ENCODE results near the gene RPL5. TPM values are rescaled to one million over a fixed set of nuclear protein-coding genes. Genes with fewer than 3 reads are reported as not detected.
A peak's percentile ranks its signal among the peaks of the same experiment; 100 is the strongest.

The RPL5 gene
- total RNA-seq, 1 donor from 2014 or later, result 1,364 TPM

GRCh38 chr1:92839442-92839841 lies 7.6 kb downstream of the RPL5 start:
- Mint-ChIP-seq H3K36me3 (ENCODE audit: insufficient read depth) (peaks cover 63% of the 10 kb centered on the region), H3K27ac (no peak overlapping the region), H3K27me3 (no peaks in the 10 kb centered on the region), H3K4me1 (ENCODE audit: low read depth) (peaks cover 22% of the 10 kb centered on the region), H3K9me3 (ENCODE audit: low read depth) (no peaks in the 10 kb centered on the region), H3K4me3 (ENCODE audit: low read depth) (no peak overlapping the region)
- DNase-seq (ENCODE audit: low spot score, unreplicated experiment), result no peak
- no peak for TF ChIP-seq CTCF (IDR thresholded peaks at IDR 0.05; ENCODE audit: unreplicated experiment)

DNA sequence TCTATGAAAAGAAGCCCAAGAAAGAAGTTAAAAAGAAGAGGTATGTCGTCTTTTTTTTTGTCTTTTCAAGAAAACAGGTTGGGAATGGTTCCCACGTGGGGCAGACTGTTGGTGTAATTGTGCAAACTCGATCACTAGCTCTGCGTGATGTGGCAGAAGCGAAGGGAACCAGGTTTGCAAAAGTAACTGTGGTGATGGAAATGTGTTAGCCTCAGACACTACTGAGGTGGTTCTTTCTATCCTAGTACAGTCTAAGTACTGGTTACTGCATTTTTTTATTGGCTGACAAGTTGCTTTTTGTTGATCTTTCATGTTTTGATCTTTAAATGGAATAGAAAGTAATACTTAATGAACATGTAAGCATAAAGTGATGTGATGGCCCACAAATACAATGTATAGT lies 8.8 kb downstream of the RPL5 start:
- DNase-seq (ENCODE audit: low spot score, unreplicated experiment), result no peak
- Mint-ChIP-seq H3K27me3 (no peaks in the 10 kb centered on the region), H3K4me3 (ENCODE audit: low read depth) (no peak overlapping the region), H3K9me3 (ENCODE audit: low read depth) (no peaks in the 10 kb centered on the region), H3K27ac (no peak overlapping the region), H3K36me3 (ENCODE audit: insufficient read depth) (peaks cover 56% of the 10 kb centered on the region), H3K4me1 (ENCODE audit: low read depth) (peaks cover 13% of the 10 kb centered on the region)
- TF ChIP-seq CTCF (IDR thresholded peaks at IDR 0.05; ENCODE audit: unreplicated experiment), result no peak

- TF ChIP-seq CTCF (IDR thresholded peaks at IDR 0.05; ENCODE audit: unreplicated experiment), result no peak
- H3K27ac Mint-ChIP-seq, result no peak overlapping the region
- H3K36me3 Mint-ChIP-seq (ENCODE audit: insufficient read depth), result peaks cover 51% of the 10 kb centered on the region
- DNase-seq (ENCODE audit: low spot score, unreplicated experiment), result no peak
- H3K4me1 Mint-ChIP-seq (ENCODE audit: low read depth), result peaks cover 8% of the 10 kb centered on the region
- no peak overlapping the region for H3K4me3 Mint-ChIP-seq (ENCODE audit: low read depth)
- H3K9me3 Mint-ChIP-seq (ENCODE audit: low read depth), result no peaks in the 10 kb centered on the region
- no peaks in the 10 kb centered on the region for H3K27me3 Mint-ChIP-seq
Measured at GRCh38 chr1:92842082-92843045, 10.5 kb downstream of the RPL5 start.

DNA sequence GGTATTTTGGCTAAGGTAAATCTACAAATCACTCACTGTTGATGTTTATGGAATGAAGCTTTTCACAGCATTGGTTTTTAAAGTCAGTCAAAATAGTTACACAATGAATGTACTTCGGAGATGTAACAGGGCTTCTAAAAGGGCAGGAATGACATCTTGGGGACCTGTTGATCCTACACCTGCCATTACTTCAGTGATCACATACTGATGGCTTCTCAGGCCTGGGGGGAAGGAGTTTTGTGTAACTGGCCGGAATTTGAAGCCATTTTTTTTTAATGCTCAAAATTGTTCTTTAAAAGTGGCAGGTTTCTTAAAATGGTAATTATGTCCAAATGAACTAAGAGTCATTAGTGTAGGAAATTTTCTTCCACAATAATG lies 11.2 kb downstream of the RPL5 start:
- Mint-ChIP-seq H3K36me3 (ENCODE audit: insufficient read depth) (peaks cover 45% of the 10 kb centered on the region), H3K4me3 (ENCODE audit: low read depth) (no peak overlapping the region), H3K27ac (no peak overlapping the region), H3K4me1 (ENCODE audit: low read depth) (peaks cover 3% of the 10 kb centered on the region), H3K27me3 (no peaks in the 10 kb centered on the region), H3K9me3 (ENCODE audit: low read depth) (no peaks in the 10 kb centered on the region)
- TF ChIP-seq CTCF (IDR thresholded peaks at IDR 0.05; ENCODE audit: unreplicated experiment), result no peak
- no peak for DNase-seq (ENCODE audit: low spot score, unreplicated experiment)

DNA sequence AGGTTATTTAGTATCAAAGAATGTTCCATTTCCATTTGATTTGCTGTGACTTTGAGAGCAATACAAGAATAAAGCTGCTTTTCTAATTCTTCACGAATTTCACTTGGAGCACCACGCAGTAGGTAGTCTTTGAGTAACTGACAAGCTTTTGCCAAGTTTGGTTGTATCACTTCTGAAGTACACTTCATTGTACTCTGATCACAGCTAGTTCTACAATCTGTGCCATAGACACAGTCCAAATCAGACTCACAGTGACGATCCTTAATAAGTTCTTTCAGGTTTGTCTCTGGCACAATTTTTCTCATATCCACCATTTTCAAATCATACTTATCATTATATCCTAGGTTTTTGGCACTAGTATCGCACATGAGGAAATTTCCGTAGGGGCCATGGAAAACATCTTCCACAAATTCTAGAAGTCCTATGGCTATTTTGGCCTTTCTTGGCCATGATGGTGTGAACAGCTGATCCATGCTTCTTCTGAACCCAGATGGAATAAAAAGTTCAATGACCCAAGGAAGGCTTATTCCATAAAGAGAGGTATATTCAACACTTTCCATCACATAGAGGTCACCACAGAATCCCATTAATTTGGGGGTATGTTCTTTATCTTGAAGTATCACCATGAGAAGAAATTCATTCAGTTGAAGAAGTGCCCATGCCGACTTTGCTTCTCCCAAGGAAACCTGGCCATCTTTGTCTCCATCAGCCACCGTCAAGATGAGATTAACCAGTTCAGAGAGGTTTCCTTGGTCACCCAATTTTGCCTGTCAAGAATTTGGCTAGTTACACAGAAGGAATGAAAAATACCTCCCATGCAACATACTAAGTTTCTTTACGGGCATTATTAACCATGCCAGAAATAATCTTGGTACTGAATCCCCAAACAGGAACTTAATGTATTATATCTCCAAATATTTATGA lies 11.9 kb downstream of the RPL5 start:
- H3K4me3 Mint-ChIP-seq (ENCODE audit: low read depth), result no peak overlapping the region
- H3K27ac Mint-ChIP-seq, result peak overlapping the region; percentile 41
- no peak for DNase-seq (ENCODE audit: low spot score, unreplicated experiment)
- TF ChIP-seq CTCF (IDR thresholded peaks at IDR 0.05; ENCODE audit: unreplicated experiment), result no peak
- H3K36me3 Mint-ChIP-seq (ENCODE audit: insufficient read depth), result peaks cover 38% of the 10 kb centered on the region
- H3K4me1 Mint-ChIP-seq (ENCODE audit: low read depth), result no peaks in the 10 kb centered on the region
- no peaks in the 10 kb centered on the region for H3K9me3 Mint-ChIP-seq (ENCODE audit: low read depth)
- H3K27me3 Mint-ChIP-seq, result no peaks in the 10 kb centered on the region

All from progenitor cell of endocrine pancreas (in vitro differentiated cells).